ENCODE data around the gene PRRC2A.

DNA sequence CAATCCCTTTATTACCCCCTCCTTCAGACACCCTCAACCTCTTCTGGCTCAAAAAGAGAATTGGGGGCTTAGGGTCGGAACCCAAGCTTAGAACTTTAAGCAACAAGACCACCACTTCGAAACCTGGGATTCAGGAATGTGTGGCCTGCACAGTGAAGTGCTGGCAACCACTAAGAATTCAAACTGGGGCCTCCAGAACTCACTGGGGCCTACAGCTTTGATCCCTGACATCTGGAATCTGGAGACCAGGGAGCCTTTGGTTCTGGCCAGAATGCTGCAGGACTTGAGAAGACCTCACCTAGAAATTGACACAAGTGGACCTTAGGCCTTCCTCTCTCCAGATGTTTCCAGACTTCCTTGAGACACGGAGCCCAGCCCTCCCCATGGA, 42.9 kb upstream of the PRRC2A start:
- TF ChIP-seq POLR2A (IDR thresholded peaks at IDR 0.05) = no peak
- TF ChIP-seq, protein P1, sequence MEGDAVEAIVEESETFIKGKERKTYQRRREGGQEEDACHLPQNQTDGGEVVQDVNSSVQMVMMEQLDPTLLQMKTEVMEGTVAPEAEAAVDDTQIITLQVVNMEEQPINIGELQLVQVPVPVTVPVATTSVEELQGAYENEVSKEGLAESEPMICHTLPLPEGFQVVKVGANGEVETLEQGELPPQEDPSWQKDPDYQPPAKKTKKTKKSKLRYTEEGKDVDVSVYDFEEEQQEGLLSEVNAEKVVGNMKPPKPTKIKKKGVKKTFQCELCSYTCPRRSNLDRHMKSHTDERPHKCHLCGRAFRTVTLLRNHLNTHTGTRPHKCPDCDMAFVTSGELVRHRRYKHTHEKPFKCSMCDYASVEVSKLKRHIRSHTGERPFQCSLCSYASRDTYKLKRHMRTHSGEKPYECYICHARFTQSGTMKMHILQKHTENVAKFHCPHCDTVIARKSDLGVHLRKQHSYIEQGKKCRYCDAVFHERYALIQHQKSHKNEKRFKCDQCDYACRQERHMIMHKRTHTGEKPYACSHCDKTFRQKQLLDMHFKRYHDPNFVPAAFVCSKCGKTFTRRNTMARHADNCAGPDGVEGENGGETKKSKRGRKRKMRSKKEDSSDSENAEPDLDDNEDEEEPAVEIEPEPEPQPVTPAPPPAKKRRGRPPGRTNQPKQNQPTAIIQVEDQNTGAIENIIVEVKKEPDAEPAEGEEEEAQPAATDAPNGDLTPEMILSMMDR (IDR thresholded peaks at IDR 0.05) = no peak

Measured in lower leg skin (tissue), 3 donors.